Vagina (tissue), 2 donors: ENCODE measurements around the gene GPATCH2L.

Experiments
- POLR2A ChIP-seq, 2 donors: fragments of 450-650 bp; IDR thresholded peaks; one replicate each; pipeline ENCODE4 v1.6.1; 2017; ENCODE audit warnings: antibody characterized with exemption in 2 of 2, mild to moderate bottlenecking in 2 of 2, moderate library complexity in 2 of 2
- POLR2AphosphoS5 ChIP-seq, 2 donors: sonication (generic); formaldehyde crosslinking; IDR thresholded peaks; one replicate each; pipeline ENCODE4 v1.9.0; 2017; ENCODE audit warnings: antibody characterized with exemption in 2 of 2, mild to moderate bottlenecking in 2 of 2, low read depth in 1 of 2; ENCODE audit not compliant: insufficient read depth in 1 of 2

DNA sequence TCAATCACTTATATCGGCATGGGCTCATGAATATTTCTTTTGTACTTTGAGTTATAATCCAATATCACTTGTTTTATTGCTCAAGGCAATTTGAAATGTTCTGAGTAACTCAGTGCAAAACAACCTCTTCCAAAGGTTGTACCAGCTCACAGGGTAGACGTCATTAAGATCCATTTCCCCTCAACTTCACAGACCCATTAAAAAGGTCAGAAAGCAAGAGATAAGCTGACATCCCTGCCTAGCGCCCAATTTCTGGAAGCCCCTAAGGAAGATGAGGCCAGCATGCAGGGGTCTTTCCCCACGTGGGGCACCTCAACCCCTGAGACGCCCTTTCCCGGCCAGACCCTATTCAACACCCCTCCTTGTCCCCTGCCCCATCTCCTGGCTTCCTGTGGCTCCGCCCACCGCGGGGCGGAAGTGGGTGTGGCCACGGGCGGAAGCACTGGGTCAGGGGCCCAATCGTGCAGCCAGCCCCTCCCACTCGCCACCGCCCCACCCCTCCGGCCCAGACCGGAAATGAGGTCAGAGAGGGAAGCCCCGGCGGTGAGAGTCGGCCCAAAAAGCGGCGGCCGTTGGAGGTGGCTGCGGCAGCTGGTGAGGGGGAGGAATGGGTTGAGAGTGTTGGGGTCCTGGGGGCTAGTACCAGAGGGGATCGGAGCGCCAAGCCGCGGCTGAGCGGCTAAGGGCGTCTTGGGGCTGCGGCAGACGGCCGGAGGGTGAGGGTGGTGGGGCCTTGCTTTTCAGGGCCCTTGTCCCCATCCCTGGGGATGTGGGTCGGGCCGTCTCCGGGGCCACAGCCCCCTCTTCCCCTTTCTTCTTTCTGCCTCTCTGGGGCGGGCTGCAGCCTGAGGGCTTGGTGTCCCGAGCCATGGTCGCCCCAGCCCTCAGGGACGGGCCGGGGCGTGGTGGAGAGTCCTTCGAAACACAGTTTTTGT lies at the start of gene GPATCH2L:
- TF ChIP-seq POLR2A (IDR thresholded peaks at IDR 0.05) (peak in 1 of 2 donors; percentile 68), POLR2AphosphoS5 (IDR thresholded peaks at IDR 0.05; ENCODE audit: insufficient read depth in 1 of 2, low read depth in 1 of 2) (peak; percentile 89 to 94)
